GM23338 (cell line): ENCODE measurements around the gene MESP2. TPM values are rescaled to one million over a fixed set of nuclear protein-coding genes. Genes with fewer than 3 reads are reported as not detected.

Experiments used
- ATAC-seq: fragments of 200-7000 bp; cut with Tn5 transposase; 3 replicates; pipeline ENCODE4 v1.9.1; 2020
- DNase-seq: peaks from one replicate; pipeline ENCODE4 v3.0.0-alpha.2; 2015; ENCODE audit warnings: low spot score
- H2AFZ ChIP-seq: fragments of 200-600 bp; sonication (generic); 2 replicates; pipeline ENCODE4 v1.8.0; 2016; ENCODE audit warnings: antibody characterized with exemption, mild to moderate bottlenecking, moderate library complexity
- H3F3A ChIP-seq: fragments of 200-600 bp; sonication (generic); replicated peaks from 2 replicates; pipeline ENCODE4 v1.8.0; 2017; ENCODE audit warnings: antibody characterized with exemption, mixed run types, low read depth
- H3K27ac ChIP-seq: fragments of 200-600 bp; sonication (generic); 2 replicates; pipeline ENCODE4 v1.6.1; 2016; ENCODE audit warnings: low read depth
- H3K27me3 ChIP-seq: fragments of 200-600 bp; sonication (generic); 2 replicates; pipeline ENCODE4 v1.8.0; 2016; ENCODE audit warnings: mild to moderate bottlenecking, mixed run types, moderate library complexity; ENCODE audit not compliant: insufficient read depth
- H3K36me3 ChIP-seq: fragments of 200-600 bp; sonication (generic); 2 replicates; pipeline ENCODE4 v1.8.0; 2016; ENCODE audit warnings: mild to moderate bottlenecking; ENCODE audit not compliant: insufficient read depth
- H3K4me1 ChIP-seq: fragments of 200-600 bp; sonication (generic); 2 replicates; pipeline ENCODE4 v1.8.0; 2016; ENCODE audit warnings: mild to moderate bottlenecking, moderate library complexity; ENCODE audit not compliant: insufficient read depth
- H3K4me2 ChIP-seq: fragments of 200-600 bp; sonication (generic); 2 replicates; pipeline ENCODE4 v1.7.1; 2017; ENCODE audit warnings: mixed run types
- H3K4me3 ChIP-seq: fragments of 200-600 bp; sonication (generic); 2 replicates; pipeline ENCODE4 v1.6.1; 2016; ENCODE audit warnings: mixed run types
- H3K79me2 ChIP-seq: fragments of 200-600 bp; sonication (generic); replicated peaks from 2 replicates; pipeline ENCODE4 v1.8.0; 2017; ENCODE audit warnings: mild to moderate bottlenecking; ENCODE audit not compliant: insufficient read depth
- H3K9me2 ChIP-seq: fragments of 200-600 bp; sonication (generic); 2 replicates; pipeline ENCODE4 v1.8.0; 2017; ENCODE audit not compliant: insufficient read depth
- H4K20me1 ChIP-seq: fragments of 200-600 bp; sonication (generic); replicated peaks from 2 replicates; pipeline ENCODE4 v1.8.0; 2017; ENCODE audit warnings: mild to moderate bottlenecking; ENCODE audit not compliant: insufficient read depth
- H3K27ac Mint-ChIP-seq: 2 replicates; pipeline ENCODE4 v1.8.0; 2020; ENCODE audit warnings: inconsistent platforms, mild to moderate bottlenecking, moderate library complexity, mixed read lengths
- H3K27me3 Mint-ChIP-seq: 3 replicates; pipeline ENCODE4 v1.8.0; 2022; ENCODE audit warnings: low read depth, mild to moderate bottlenecking, moderate library complexity, mixed read lengths, inconsistent platforms; ENCODE audit not compliant: insufficient read depth, poor library complexity
- H3K36me3 Mint-ChIP-seq: 3 replicates; pipeline ENCODE4 v1.8.0; 2021; ENCODE audit warnings: low read depth, mild to moderate bottlenecking, inconsistent platforms, moderate library complexity, mixed read lengths
- H3K4me1 Mint-ChIP-seq: 3 replicates; pipeline ENCODE4 v1.8.0; 2020; ENCODE audit warnings: mild to moderate bottlenecking, inconsistent platforms, mixed read lengths
- H3K4me3 Mint-ChIP-seq: 3 replicates; pipeline ENCODE4 v1.8.0; 2021; ENCODE audit warnings: moderate library complexity, mild to moderate bottlenecking, inconsistent platforms, mixed read lengths
- H3K9me3 Mint-ChIP-seq: 3 replicates; pipeline ENCODE4 v1.8.0; 2020; ENCODE audit warnings: moderate library complexity, mild to moderate bottlenecking, inconsistent platforms, mixed read lengths
- CREB1 ChIP-seq: fragments of 250-450 bp; sonication (Bioruptor Pico); IDR thresholded peaks from 2 replicates; pipeline ENCODE4 v1.5.0; 2020; ENCODE audit warnings: low read depth, mild to moderate bottlenecking, moderate library complexity
- EZH2phosphoT487 ChIP-seq: fragments of 200-600 bp; sonication (generic); IDR thresholded peaks from one replicate; pipeline ENCODE4 v1.8.1; 2018; ENCODE audit warnings: antibody characterized with exemption; ENCODE audit not compliant: unreplicated experiment
- JUNB ChIP-seq: IDR thresholded peaks from one replicate; pipeline ENCODE4 v1.6.1; 2016; ENCODE audit warnings: antibody characterized with exemption; ENCODE audit not compliant: unreplicated experiment
- POLR2AphosphoS5 ChIP-seq: IDR thresholded peaks from 2 replicates; pipeline ENCODE4 v1.6.1; 2016; ENCODE audit warnings: antibody characterized with exemption, low read depth
- STAT1 ChIP-seq: IDR thresholded peaks from one replicate; pipeline ENCODE4 v1.6.1; 2016; ENCODE audit warnings: antibody characterized with exemption; ENCODE audit not compliant: unreplicated experiment
- ZNF114 ChIP-seq: fragments of 250-450 bp; sonication (Bioruptor Pico); IDR thresholded peaks from 2 replicates; pipeline ENCODE4 v1.5.0; 2020; ENCODE audit warnings: mild to moderate bottlenecking, moderate library complexity
- ZNF331 ChIP-seq: fragments of 250-450 bp; sonication (Bioruptor Pico); IDR thresholded peaks from 2 replicates; pipeline ENCODE4 v1.5.0; 2020; ENCODE audit warnings: low read depth, mild to moderate bottlenecking, moderate library complexity
- polyA plus RNA-seq: library from polyadenylated mRNA; unstranded; fragments of >200 nt; fragmentation: Nextera tagmentation; extraction: Ambion mirVana; gene quantifications from 2 replicates; pipeline ENCODE4 v1.2.1, GENCODE V29; 2016
- total RNA-seq: library from RNA; depleted of rRNA; stranded (reverse); fragments of >200 nt; shearing (Covaris generic); gene quantifications from 2 replicates; pipeline ENCODE4 v1.2.3, GENCODE V29; 2014
- TF ChIP-seq, protein P1 (sequence below): IDR thresholded peaks from one replicate; pipeline ENCODE4 v1.6.1; 2018; ENCODE audit warnings: antibody characterized with exemption; ENCODE audit not compliant: unreplicated experiment
- TF ChIP-seq, protein P2 (sequence below): fragments of 250-450 bp; sonication (Bioruptor Pico); IDR thresholded peaks from 2 replicates; pipeline ENCODE4 v1.5.0; 2020; ENCODE audit warnings: mild to moderate bottlenecking, moderate library complexity

The MESP2 gene
- total and polyA plus RNA-seq, 2 experiments from 2014 or later: 0.24 to 1.3 TPM

DNA sequence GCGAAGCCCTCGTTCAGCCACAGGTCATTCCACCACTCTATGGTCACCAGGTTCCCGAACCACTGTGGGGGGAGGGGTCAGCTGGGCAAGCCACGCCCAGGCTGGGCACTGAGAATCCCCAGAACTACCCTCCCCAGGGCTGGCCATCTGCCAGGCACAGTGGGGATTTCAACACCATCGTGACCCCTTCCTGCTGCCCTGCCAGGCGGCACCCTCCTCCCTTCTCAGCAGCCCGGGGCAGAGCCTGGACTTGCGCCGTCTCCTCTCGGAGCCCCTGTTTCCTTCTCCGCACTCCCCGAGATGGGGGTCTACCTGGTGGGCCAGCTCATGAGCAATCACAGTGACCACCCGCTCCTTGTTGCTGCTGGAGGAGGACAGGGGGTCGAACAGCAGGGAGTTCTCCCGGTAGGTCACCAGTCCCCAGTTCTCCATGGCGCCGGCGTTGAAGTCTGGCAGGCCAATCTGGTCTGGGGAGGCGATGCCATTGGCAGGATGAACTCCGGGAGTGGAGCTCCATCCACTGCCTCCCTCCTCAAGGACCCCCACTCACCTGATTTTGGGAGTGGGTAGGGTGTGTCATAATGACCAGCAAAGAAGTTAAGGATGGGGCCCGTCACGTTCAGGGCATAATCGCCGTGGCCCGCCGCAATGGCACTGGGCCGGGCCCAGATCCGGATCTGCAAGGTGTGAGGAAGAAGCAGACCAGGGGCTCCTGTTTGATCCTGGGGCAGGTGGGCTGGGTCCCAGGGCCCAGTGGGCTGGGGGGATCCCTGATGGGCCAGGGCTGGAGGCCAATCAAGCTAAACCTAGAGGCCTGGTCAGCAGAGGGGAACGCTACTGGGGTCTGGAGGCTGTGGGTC is 28.0 kb downstream of the MESP2 start:
- TF ChIP-seq STAT1: no peak
- H2AFZ ChIP-seq: no peak overlapping the region
- no peak overlapping the region for H3K4me2 ChIP-seq
- H3K36me3 ChIP-seq: no peaks in the 10 kb centered on the region
- no peak for DNase-seq
- no peaks in the 10 kb centered on the region; the same call in 1 of the 2 replicates for H3K4me1 ChIP-seq
- H3F3A ChIP-seq: no peaks in the 10 kb centered on the region
- no peaks in the 10 kb centered on the region for H4K20me1 ChIP-seq
- H3K9me2 ChIP-seq: no peaks in the 10 kb centered on the region
- Mint-ChIP-seq H3K9me3 (no peaks in the 10 kb centered on the region), H3K27ac (no peak overlapping the region), H3K4me1 (peaks cover 18% of the 10 kb centered on the region), H3K4me3 (no peak overlapping the region), H3K36me3 (no peaks in the 10 kb centered on the region; the same call in 2 of the 3 replicates), H3K27me3 (peaks cover 20% of the 10 kb centered on the region)
- H3K27me3 ChIP-seq: no peaks in the 10 kb centered on the region
- H3K79me2 ChIP-seq: no peaks in the 10 kb centered on the region
- no peak overlapping the region for H3K27ac ChIP-seq
- no peak for ATAC-seq
- no peak overlapping the region for H3K4me3 ChIP-seq

DNA sequence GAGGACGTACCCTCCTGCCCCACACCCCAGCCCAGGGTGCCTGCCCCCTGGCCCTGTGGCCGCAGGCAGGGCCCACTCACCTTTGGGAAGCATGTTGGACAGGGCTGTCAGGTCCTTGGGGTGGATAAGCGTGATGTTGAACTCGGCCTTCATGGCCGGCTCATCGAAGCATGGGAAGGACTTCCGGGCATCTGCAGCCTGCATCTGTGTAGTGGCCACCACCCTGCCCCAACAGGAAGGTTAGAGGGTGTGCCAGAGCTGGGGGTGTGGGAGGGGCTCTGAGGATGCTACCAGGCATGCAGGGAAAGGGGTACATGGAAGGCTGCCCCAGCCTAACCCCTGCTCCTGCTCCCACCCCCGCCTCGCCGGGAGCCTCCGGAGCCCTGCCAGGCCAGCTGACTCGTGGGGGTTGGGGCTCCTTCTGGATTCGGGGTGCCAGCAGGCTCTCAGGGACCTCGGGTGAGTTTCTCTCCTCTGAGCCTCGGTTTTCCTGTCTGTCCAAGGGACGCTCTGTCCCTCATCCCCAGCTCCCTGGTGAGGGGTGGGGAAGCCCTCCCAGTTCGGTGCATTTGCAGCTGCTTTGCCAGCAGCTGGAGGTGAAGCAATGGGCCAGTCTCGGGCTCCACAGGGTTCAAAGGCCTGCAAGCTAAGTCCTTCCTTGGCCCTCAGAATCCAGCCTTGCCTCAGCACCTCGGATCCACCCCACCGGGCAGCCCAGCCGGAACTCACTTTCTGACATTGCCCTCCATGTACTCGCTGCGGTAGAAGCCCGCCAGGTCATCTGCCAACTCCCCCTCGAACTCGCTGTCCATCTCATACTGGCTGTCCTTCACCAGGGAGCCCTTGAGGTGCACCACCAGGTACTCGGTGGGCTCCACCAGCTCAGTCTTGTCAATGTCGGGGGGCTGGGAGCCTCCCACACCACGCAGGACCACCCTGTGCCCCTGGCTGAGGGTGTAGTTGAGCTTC is 29.4 kb downstream of the MESP2 start:
- H3K27ac Mint-ChIP-seq: no peak overlapping the region
- H3K9me2 ChIP-seq: no peaks in the 10 kb centered on the region
- H3F3A ChIP-seq: no peaks in the 10 kb centered on the region
- H3K9me3 Mint-ChIP-seq: no peaks in the 10 kb centered on the region
- H3K79me2 ChIP-seq: no peaks in the 10 kb centered on the region
- no peaks in the 10 kb centered on the region; the same call in 1 of the 2 replicates for H3K4me1 ChIP-seq
- H3K27ac ChIP-seq: no peak overlapping the region
- no peaks in the 10 kb centered on the region for H3K27me3 ChIP-seq
- H4K20me1 ChIP-seq: no peaks in the 10 kb centered on the region
- H3K36me3 ChIP-seq: no peaks in the 10 kb centered on the region
- H3K4me1 Mint-ChIP-seq: peaks cover 18% of the 10 kb centered on the region
- no peak overlapping the region for H3K4me2 ChIP-seq
- H3K36me3 Mint-ChIP-seq: no peaks in the 10 kb centered on the region; the same call in 2 of the 3 replicates
- H3K4me3 ChIP-seq: no peak overlapping the region
- no peak for DNase-seq
- H3K27me3 Mint-ChIP-seq: peaks cover 24% of the 10 kb centered on the region
- no peak overlapping the region for H2AFZ ChIP-seq
- no peak for ATAC-seq
- H3K4me3 Mint-ChIP-seq: no peak overlapping the region
- TF ChIP-seq, protein P1, sequence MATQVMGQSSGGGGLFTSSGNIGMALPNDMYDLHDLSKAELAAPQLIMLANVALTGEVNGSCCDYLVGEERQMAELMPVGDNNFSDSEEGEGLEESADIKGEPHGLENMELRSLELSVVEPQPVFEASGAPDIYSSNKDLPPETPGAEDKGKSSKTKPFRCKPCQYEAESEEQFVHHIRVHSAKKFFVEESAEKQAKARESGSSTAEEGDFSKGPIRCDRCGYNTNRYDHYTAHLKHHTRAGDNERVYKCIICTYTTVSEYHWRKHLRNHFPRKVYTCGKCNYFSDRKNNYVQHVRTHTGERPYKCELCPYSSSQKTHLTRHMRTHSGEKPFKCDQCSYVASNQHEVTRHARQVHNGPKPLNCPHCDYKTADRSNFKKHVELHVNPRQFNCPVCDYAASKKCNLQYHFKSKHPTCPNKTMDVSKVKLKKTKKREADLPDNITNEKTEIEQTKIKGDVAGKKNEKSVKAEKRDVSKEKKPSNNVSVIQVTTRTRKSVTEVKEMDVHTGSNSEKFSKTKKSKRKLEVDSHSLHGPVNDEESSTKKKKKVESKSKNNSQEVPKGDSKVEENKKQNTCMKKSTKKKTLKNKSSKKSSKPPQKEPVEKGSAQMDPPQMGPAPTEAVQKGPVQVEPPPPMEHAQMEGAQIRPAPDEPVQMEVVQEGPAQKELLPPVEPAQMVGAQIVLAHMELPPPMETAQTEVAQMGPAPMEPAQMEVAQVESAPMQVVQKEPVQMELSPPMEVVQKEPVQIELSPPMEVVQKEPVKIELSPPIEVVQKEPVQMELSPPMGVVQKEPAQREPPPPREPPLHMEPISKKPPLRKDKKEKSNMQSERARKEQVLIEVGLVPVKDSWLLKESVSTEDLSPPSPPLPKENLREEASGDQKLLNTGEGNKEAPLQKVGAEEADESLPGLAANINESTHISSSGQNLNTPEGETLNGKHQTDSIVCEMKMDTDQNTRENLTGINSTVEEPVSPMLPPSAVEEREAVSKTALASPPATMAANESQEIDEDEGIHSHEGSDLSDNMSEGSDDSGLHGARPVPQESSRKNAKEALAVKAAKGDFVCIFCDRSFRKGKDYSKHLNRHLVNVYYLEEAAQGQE: no peak
- no peak for TF ChIP-seq CREB1 (CRISPR knock-in tag)
- no peak for TF ChIP-seq POLR2AphosphoS5
- TF ChIP-seq JUNB: no peak
- TF ChIP-seq EZH2phosphoT487: no peak
- TF ChIP-seq, protein P2, sequence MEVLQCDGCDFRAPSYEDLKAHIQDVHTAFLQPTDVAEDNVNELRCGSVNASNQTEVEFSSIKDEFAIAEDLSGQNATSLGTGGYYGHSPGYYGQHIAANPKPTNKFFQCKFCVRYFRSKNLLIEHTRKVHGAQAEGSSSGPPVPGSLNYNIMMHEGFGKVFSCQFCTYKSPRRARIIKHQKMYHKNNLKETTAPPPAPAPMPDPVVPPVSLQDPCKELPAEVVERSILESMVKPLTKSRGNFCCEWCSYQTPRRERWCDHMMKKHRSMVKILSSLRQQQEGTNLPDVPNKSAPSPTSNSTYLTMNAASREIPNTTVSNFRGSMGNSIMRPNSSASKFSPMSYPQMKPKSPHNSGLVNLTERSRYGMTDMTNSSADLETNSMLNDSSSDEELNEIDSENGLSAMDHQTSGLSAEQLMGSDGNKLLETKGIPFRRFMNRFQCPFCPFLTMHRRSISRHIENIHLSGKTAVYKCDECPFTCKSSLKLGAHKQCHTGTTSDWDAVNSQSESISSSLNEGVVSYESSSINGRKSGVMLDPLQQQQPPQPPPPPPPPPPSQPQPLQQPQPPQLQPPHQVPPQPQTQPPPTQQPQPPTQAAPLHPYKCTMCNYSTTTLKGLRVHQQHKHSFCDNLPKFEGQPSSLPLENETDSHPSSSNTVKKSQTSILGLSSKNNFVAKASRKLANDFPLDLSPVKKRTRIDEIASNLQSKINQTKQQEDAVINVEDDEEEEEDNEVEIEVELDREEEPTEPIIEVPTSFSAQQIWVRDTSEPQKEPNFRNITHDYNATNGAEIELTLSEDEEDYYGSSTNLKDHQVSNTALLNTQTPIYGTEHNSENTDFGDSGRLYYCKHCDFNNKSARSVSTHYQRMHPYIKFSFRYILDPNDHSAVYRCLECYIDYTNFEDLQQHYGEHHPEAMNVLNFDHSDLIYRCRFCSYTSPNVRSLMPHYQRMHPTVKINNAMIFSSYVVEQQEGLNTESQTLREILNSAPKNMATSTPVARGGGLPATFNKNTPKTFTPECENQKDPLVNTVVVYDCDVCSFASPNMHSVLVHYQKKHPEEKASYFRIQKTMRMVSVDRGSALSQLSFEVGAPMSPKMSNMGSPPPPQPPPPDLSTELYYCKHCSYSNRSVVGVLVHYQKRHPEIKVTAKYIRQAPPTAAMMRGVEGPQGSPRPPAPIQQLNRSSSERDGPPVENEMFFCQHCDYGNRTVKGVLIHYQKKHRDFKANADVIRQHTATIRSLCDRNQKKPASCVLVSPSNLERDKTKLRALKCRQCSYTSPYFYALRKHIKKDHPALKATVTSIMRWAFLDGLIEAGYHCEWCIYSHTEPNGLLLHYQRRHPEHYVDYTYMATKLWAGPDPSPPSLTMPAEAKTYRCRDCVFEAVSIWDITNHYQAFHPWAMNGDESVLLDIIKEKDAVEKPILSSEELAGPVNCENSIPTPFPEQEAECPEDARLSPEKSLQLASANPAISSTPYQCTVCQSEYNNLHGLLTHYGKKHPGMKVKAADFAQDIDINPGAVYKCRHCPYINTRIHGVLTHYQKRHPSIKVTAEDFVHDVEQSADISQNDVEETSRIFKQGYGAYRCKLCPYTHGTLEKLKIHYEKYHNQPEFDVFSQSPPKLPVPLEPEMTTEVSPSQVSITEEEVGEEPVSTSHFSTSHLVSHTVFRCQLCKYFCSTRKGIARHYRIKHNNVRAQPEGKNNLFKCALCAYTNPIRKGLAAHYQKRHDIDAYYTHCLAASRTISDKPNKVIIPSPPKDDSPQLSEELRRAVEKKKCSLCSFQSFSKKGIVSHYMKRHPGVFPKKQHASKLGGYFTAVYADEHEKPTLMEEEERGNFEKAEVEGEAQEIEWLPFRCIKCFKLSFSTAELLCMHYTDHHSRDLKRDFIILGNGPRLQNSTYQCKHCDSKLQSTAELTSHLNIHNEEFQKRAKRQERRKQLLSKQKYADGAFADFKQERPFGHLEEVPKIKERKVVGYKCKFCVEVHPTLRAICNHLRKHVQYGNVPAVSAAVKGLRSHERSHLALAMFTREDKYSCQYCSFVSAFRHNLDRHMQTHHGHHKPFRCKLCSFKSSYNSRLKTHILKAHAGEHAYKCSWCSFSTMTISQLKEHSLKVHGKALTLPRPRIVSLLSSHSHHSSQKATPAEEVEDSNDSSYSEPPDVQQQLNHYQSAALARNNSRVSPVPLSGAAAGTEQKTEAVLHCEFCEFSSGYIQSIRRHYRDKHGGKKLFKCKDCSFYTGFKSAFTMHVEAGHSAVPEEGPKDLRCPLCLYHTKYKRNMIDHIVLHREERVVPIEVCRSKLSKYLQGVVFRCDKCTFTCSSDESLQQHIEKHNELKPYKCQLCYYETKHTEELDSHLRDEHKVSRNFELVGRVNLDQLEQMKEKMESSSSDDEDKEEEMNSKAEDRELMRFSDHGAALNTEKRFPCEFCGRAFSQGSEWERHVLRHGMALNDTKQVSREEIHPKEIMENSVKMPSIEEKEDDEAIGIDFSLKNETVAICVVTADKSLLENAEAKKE (CRISPR knock-in tag): no peak
- TF ChIP-seq ZNF331 (CRISPR knock-in tag): no peak
- no peak for TF ChIP-seq ZNF114 (CRISPR knock-in tag)
